Endothelial cell of umbilical vein (primary cell): ENCODE data around the gene ATRIP. TPM values are rescaled to one million over a fixed set of nuclear protein-coding genes. Genes with fewer than 3 reads are reported as not detected.

Source experiments
- BruUV-seq: library from RNA; stranded (reverse); fragments of 400-500 nt; replicated peaks from 2 replicates; lab custom pipeline; 2021; lab: Mats Ljungman, UMichigan
- CTCF ChIA-PET: fragments of 300-600, 350-600 bp; sonication (Branson Sonifier 250); formaldehyde crosslinking; loops from one replicate; lab custom pipeline; 2021; ENCODE audit warnings: antibody characterized with exemption, inconsistent platforms; lab: Charles Lee
- POLR2A ChIA-PET: fragments of 300-600, 350-600 bp; sonication (Branson Sonifier 250); formaldehyde crosslinking; loops from one replicate; lab custom pipeline; 2021; ENCODE audit warnings: antibody characterized with exemption, inconsistent platforms; lab: Charles Lee
- DNase-seq: peaks from one replicate; pipeline ENCODE4 v3.0.0-alpha.2; 2011; ENCODE audit warnings: low read depth, low spot score
- FAIRE-seq: peaks from 2 replicates; lab custom pipeline; 2011; peaks lifted over from hg19 to GRCh38; lab: Jason Lieb, UNC
- H2AFZ ChIP-seq: 2 replicates; pipeline ENCODE4 v1.6.0; 2012; ENCODE audit warnings: low read depth, low read length, control low read depth, inconsistent platforms
- H3K27ac ChIP-seq: 2 replicates; pipeline ENCODE4 v1.5.1; 2011; ENCODE audit warnings: low read depth, mild to moderate bottlenecking, control low read depth, low read length, moderate library complexity; ENCODE audit not compliant: insufficient read depth
- H3K27me3 ChIP-seq, 2 experiments: 2 replicates each; pipeline versions ENCODE4 v1.6.0 to v1.6.1; 2011; ENCODE audit warnings: low read length in 2 of 2, mixed read lengths in 1 of 2; ENCODE audit not compliant: control insufficient read depth in 2 of 2, insufficient read depth in 2 of 2
- H3K36me3 ChIP-seq, 2 experiments: 2 replicates in 1 of 2; 3 replicates in 1 of 2; pipeline ENCODE4 v1.5.1; 2011; ENCODE audit warnings: low read length in 2 of 2, mild to moderate bottlenecking in 1 of 2, moderate library complexity in 1 of 2; ENCODE audit not compliant: control insufficient read depth in 2 of 2, insufficient read depth in 2 of 2; ENCODE audit errors: extremely low read depth in 1 of 2
- H3K4me1 ChIP-seq: 3 replicates; pipeline ENCODE4 v1.5.1; 2011; ENCODE audit warnings: mild to moderate bottlenecking, low read length; ENCODE audit not compliant: control insufficient read depth, insufficient read depth; ENCODE audit errors: extremely low read depth
- H3K4me2 ChIP-seq: 2 replicates; pipeline ENCODE4 v1.6.1; 2011; ENCODE audit warnings: low read length, control low read depth, mixed read lengths; ENCODE audit not compliant: insufficient read depth
- H3K4me3 ChIP-seq, 3 experiments: fragments of 200-600 bp in 1 of 3; sonication (generic), shearing (Covaris generic) in 1 of 3; replicated peaks in 1 of 3; 2 replicates each; pipeline ENCODE4 v1.5.1; 2011 to 2016; ENCODE audit warnings: control low read depth in 3 of 3, low read length in 3 of 3, mild to moderate bottlenecking in 2 of 3, inconsistent platforms in 1 of 3, low read depth in 1 of 3, moderate library complexity in 1 of 3; ENCODE audit not compliant: insufficient read depth in 1 of 3
- H3K79me2 ChIP-seq: 2 replicates; pipeline ENCODE4 v1.6.0; 2012; ENCODE audit warnings: low read length, inconsistent platforms; ENCODE audit not compliant: control insufficient read depth, insufficient read depth
- H3K9ac ChIP-seq: replicated peaks from 2 replicates; pipeline ENCODE3; 2011; ENCODE audit warnings: low read length, control low read depth; ENCODE audit not compliant: insufficient read depth; ENCODE audit errors: extremely low read depth
- H3K9me1 ChIP-seq: replicated peaks from 3 replicates; pipeline ENCODE4 v1.6.0; 2011; ENCODE audit warnings: mild to moderate bottlenecking, low read length; ENCODE audit not compliant: control insufficient read depth, insufficient read depth; ENCODE audit errors: extremely low read depth
- H3K9me3 ChIP-seq: replicated peaks from 2 replicates; pipeline ENCODE4 v1.5.1; 2012; ENCODE audit warnings: low read length, inconsistent platforms; ENCODE audit not compliant: control insufficient read depth, insufficient read depth
- H4K20me1 ChIP-seq: replicated peaks from 2 replicates; pipeline ENCODE3; 2011; ENCODE audit warnings: mild to moderate bottlenecking, low read length; ENCODE audit not compliant: control insufficient read depth, insufficient read depth; ENCODE audit errors: extremely low read depth
- CTCF ChIP-seq, 2 donors: IDR thresholded peaks; 1 replicate in 1 of 2; 2 replicates in 1 of 2; pipeline ENCODE4 v1.5.1; 2011; ENCODE audit warnings: low read length in 2 of 2, mild to moderate bottlenecking in 2 of 2, moderate library complexity in 2 of 2, control low read depth in 1 of 2, inconsistent platforms in 1 of 2, low read depth in 1 of 2; ENCODE audit not compliant: insufficient read depth in 1 of 2; ENCODE audit errors: extremely low read depth in 1 of 2
- EZH2 ChIP-seq: IDR thresholded peaks from 2 replicates; pipeline ENCODE4 v1.6.1; 2012; ENCODE audit warnings: borderline replicate concordance, low read depth, mild to moderate bottlenecking, moderate library complexity, low read length, inconsistent platforms; ENCODE audit not compliant: severe bottlenecking
- GATA2 ChIP-seq: IDR thresholded peaks from 2 replicates; pipeline ENCODE4 v1.7.0; 2011; ENCODE audit warnings: low read depth, mild to moderate bottlenecking, moderate library complexity, mixed read lengths, low read length; ENCODE audit not compliant: insufficient read length, insufficient read depth
- JUN ChIP-seq: IDR thresholded peaks from 2 replicates; pipeline ENCODE4 v1.6.1; 2011; ENCODE audit warnings: borderline replicate concordance, low read depth; ENCODE audit not compliant: insufficient read length, insufficient read depth
- MAX ChIP-seq: IDR thresholded peaks from 2 replicates; pipeline ENCODE4 v1.6.1; 2011; ENCODE audit not compliant: insufficient read depth, insufficient read length
- POLR2A ChIP-seq: IDR thresholded peaks from 2 replicates; pipeline ENCODE4 v1.6.1; 2012; ENCODE audit warnings: low read depth, mild to moderate bottlenecking, control low read depth, low read length
- POLR2AphosphoS5 ChIP-seq: IDR thresholded peaks from 2 replicates; pipeline ENCODE4 v1.6.1; 2012; ENCODE audit warnings: low read depth, mild to moderate bottlenecking, control low read depth, low read length, moderate library complexity; ENCODE audit not compliant: insufficient read depth
- dilution Hi-C: fragments of 300-500 bp; cut with MboI; formaldehyde crosslinking; loops from one replicate; pipeline ENCODE4 v1.15.0; 2019; ENCODE audit warnings: low sequenced_read_pairs; ENCODE audit not compliant: extremely low pct_ligation_motif_present
- intact Hi-C: fragments of 100-400 bp; cut with micrococcal nuclease; formaldehyde crosslinking; loops from one replicate; pipeline ENCODE4 v1.10.0; 2022
- polyA plus RNA-seq, 4 experiments: library from polyadenylated mRNA; depleted of rRNA in 3 of 4; stranded (reverse) in 3 of 4; unstranded in 1 of 4; fragments of >200 nt; gene quantifications; 2 replicates each; pipeline versions ENCODE4 v1.2.1 to v1.2.3, GENCODE V29; 2011 to 2012; ENCODE audit warnings: missing spikeins in 1 of 4
- total RNA-seq: library from RNA; stranded (reverse); gene quantifications from 2 replicates; pipeline ENCODE4 v1.2.3, GENCODE V29; 2021

The ATRIP gene
- total and polyA plus RNA-seq, 2 donors (not counting 3 experiments of a cell fraction or from before 2014, with no cell fraction given), result 10.6 to 14.7 TPM

- H3K4me3 ChIP-seq, result no peak overlapping the region
- H3K4me1 ChIP-seq, result no peaks in the 10 kb centered on the region
- CTCF ChIA-PET, result interaction anchor here (1.4 to 4.3 kb wide), 3 partner anchors 12 to 24 kb away, joined by 8 to 13 read pairs (median 12); no protein-coding TSS in a partner anchor
- H3K36me3 ChIP-seq, result peaks cover 0 to 36% of the 10 kb centered on the region in 2 experiments
- no peaks in the 10 kb centered on the region for H3K9me3 ChIP-seq
- dilution Hi-C loops, result no loop called here
- H3K4me2 ChIP-seq, result no peak overlapping the region
- H4K20me1 ChIP-seq, result no peaks in the 10 kb centered on the region
- DNase-seq, result no peak
- TSS peak; percentile 17 for BruUV-seq
- H3K9ac ChIP-seq, result no peak overlapping the region
- no peak overlapping the region for H2AFZ ChIP-seq
- no peak overlapping the region for H3K27ac ChIP-seq
- intact Hi-C loops, result no loop called here
- FAIRE-seq, result no peak
- H3K27me3 ChIP-seq, result no peaks in the 10 kb centered on the region
- TF ChIP-seq JUN (no peak), CTCF (IDR thresholded peaks at IDR 0.05; ENCODE audit: extremely low read depth in 1 of 2, insufficient read depth in 1 of 2, low read depth in 1 of 2, low read length in 2 of 2) (no peak), POLR2AphosphoS5 (no peak), POLR2A (no peak), EZH2 (no peak), GATA2 (no peak), MAX (no peak)
- H3K9me1 ChIP-seq, result no peaks in the 10 kb centered on the region
- POLR2A ChIA-PET, result no interaction called here
- H3K79me2 ChIP-seq, result no peaks in the 10 kb centered on the region
Observed at GRCh38 chr3:48412375-48413001, 34.0 kb upstream of the ATRIP start.
